ENCODE results near the gene RAPGEF4. TPM values are rescaled to one million over a fixed set of nuclear protein-coding genes. Genes with fewer than 3 reads are reported as not detected.
A peak's percentile ranks its signal among the peaks of the same experiment; 100 is the strongest.

RAPGEF4 gene
- total RNA-seq, 1 donor from 2014 or later: 8.7 TPM

DNA sequence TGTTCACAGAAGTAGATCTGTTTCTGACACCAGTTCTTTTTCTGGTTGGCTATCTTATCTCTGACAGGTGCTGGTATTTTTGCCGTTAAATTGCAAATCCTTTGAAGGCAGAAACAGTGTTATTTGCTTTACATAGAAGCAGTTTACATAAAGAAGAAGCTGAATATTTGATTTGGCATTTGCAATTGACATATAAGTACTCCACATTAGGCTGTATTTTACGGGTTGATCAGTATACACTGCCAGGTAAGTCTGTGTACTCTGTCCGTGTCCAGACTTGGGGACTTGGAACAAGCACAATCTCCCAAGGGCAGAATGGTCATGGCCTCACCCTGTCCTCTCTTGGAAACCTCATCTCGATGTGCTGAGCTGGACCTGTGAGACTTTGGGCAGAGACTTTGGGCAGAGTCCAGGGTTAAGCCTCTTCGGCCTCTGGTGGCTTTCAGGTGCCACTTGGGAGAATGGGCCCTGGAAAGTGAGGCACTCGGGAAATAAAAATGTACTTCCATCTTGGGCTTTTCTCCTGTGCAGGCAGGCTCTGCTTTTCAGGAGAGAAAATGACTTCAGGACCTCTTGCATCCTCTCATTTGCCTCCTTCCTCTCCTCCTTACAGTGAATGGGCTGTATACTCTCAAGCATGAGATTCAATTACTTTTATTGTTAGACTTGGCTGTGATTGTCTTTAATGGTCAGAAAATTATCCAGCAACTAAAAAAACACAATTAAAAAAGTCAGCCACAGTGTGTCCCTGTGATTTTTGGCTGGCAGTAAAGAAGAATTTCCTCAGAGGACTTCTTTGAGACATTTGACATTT lies 108.5 kb downstream of the RAPGEF4 start:
- no peak for DNase-seq
- Mint-ChIP-seq H3K9me3 (ENCODE audit: unreplicated experiment) (no peaks in the 10 kb centered on the region), H3K27ac (ENCODE audit: unreplicated experiment) (no peak overlapping the region), H3K4me1 (ENCODE audit: low read depth, unreplicated experiment) (peaks cover 4% of the 10 kb centered on the region), H3K36me3 (ENCODE audit: unreplicated experiment) (no peaks in the 10 kb centered on the region), H3K27me3 (ENCODE audit: unreplicated experiment) (peaks cover 3% of the 10 kb centered on the region), H3K4me3 (ENCODE audit: unreplicated experiment) (no peak overlapping the region)
- TF ChIP-seq, protein P1, sequence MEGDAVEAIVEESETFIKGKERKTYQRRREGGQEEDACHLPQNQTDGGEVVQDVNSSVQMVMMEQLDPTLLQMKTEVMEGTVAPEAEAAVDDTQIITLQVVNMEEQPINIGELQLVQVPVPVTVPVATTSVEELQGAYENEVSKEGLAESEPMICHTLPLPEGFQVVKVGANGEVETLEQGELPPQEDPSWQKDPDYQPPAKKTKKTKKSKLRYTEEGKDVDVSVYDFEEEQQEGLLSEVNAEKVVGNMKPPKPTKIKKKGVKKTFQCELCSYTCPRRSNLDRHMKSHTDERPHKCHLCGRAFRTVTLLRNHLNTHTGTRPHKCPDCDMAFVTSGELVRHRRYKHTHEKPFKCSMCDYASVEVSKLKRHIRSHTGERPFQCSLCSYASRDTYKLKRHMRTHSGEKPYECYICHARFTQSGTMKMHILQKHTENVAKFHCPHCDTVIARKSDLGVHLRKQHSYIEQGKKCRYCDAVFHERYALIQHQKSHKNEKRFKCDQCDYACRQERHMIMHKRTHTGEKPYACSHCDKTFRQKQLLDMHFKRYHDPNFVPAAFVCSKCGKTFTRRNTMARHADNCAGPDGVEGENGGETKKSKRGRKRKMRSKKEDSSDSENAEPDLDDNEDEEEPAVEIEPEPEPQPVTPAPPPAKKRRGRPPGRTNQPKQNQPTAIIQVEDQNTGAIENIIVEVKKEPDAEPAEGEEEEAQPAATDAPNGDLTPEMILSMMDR (IDR thresholded peaks at IDR 0.05; ENCODE audit: partially characterized antibody, unreplicated experiment): no peak

DNA sequence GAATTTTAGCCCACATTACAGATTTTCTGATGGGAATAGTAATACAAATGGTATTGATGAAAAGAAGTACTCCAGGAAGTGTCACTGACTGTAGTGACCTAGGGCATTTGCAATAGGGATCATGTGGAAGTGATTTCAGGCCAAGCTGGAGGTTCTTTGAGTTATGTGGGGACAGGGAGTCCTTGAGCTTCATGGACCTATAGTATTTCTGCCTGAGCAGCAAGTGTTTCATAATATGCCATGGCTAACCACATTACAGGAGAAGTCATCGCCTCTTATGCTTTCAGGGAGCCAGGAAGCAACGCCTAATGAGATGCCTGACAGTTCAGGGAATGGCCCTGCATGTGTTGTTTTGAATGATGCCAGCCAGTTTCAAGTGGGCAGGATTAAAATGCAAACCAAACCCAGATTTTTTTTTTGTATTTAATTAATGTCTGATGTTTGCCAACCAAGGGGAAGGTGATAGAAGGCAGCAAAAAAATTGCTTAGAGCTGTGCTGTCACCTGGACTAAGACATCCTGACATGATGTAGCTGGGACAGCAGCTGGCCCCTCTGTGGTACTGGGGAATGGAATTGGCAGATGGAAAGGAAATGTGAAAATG lies 109.5 kb downstream of the RAPGEF4 start:
- Mint-ChIP-seq H3K27me3 (ENCODE audit: unreplicated experiment) (peaks cover 3% of the 10 kb centered on the region), H3K4me1 (ENCODE audit: low read depth, unreplicated experiment) (peaks cover 7% of the 10 kb centered on the region), H3K36me3 (ENCODE audit: unreplicated experiment) (no peaks in the 10 kb centered on the region), H3K4me3 (ENCODE audit: unreplicated experiment) (no peak overlapping the region), H3K27ac (ENCODE audit: unreplicated experiment) (no peak overlapping the region), H3K9me3 (ENCODE audit: unreplicated experiment) (no peaks in the 10 kb centered on the region)
- TF ChIP-seq, protein P1 (IDR thresholded peaks at IDR 0.05; ENCODE audit: partially characterized antibody, unreplicated experiment): no peak
- DNase-seq: no peak

DNA sequence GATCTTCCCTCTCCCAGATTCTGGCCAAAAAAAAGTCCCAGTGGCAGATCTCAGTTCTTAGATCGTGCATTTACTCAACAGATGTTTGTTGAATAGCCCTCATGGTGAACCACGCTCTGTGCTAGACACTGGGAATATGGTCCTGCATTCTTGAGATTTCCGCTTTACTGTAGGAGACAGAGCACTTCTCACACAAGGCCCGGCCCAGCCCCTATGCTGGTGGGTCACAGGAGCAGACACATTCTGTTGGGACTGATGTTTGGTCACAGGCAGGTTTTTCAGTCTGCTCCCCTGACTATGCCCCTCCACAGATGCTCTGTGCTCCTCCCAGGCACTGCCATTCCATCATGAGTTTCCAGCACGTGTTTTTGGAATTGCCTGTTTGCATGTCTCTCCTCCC lies 110.9 kb downstream of the RAPGEF4 start:
- Mint-ChIP-seq H3K4me1 (ENCODE audit: low read depth, unreplicated experiment) (peaks cover 7% of the 10 kb centered on the region), H3K27ac (ENCODE audit: unreplicated experiment) (peak overlapping the region; percentile 36), H3K36me3 (ENCODE audit: unreplicated experiment) (peaks cover 8% of the 10 kb centered on the region), H3K27me3 (ENCODE audit: unreplicated experiment) (peaks cover 3% of the 10 kb centered on the region), H3K4me3 (ENCODE audit: unreplicated experiment) (no peak overlapping the region), H3K9me3 (ENCODE audit: unreplicated experiment) (no peaks in the 10 kb centered on the region)
- no peak for DNase-seq
- TF ChIP-seq, protein P1 (IDR thresholded peaks at IDR 0.05; ENCODE audit: partially characterized antibody, unreplicated experiment): no peak

DNA sequence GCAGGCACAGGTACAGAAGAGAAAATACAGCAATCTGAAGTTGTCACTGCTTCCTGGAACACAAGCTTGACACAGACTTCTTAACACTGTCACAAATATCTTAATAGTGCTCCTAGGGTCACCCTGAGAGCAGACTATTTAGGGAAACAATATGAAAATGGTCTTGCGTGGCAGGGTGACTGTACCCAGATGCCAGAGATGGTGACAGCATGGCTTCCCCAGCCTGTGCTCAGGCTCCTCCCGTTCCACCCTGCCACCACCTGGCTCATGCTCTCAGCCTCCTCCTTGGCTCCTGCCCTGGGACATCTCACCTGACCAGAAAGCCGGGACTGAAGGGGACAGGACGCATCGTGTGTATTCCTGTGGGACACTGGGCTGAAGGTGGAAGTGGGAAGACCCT lies 111.5 kb downstream of the RAPGEF4 start:
- H3K4me1 Mint-ChIP-seq (ENCODE audit: low read depth, unreplicated experiment): peaks cover 7% of the 10 kb centered on the region
- peaks cover 8% of the 10 kb centered on the region for H3K36me3 Mint-ChIP-seq (ENCODE audit: unreplicated experiment)
- no peak for DNase-seq
- H3K9me3 Mint-ChIP-seq (ENCODE audit: unreplicated experiment): no peaks in the 10 kb centered on the region
- no peak overlapping the region for H3K27ac Mint-ChIP-seq (ENCODE audit: unreplicated experiment)
- H3K4me3 Mint-ChIP-seq (ENCODE audit: unreplicated experiment): no peak overlapping the region
- peaks cover 3% of the 10 kb centered on the region for H3K27me3 Mint-ChIP-seq (ENCODE audit: unreplicated experiment)
- TF ChIP-seq, protein P1 (IDR thresholded peaks at IDR 0.05; ENCODE audit: partially characterized antibody, unreplicated experiment): no peak

DNA sequence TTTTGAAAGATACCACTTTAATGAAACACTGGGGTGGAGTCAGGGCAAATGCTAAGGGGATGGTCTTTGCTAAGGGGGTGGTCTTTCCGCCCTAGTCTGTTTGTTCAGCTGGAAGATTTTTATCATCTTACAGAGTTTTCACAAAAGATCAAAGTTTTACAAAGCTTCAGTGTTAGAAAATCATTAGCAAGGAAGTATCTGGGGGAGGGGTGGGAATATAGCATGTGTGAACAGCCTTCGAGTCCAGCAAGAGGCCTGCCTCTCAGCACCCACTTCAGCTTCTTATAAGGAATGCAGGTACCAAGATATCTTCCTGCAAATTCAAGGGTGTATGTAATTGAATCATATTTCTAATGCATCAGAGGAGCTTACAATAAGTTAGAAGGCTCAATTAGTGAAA lies 112.9 kb downstream of the RAPGEF4 start:
- peaks cover 3% of the 10 kb centered on the region for H3K4me1 Mint-ChIP-seq (ENCODE audit: low read depth, unreplicated experiment)
- H3K36me3 Mint-ChIP-seq (ENCODE audit: unreplicated experiment): peaks cover 8% of the 10 kb centered on the region
- TF ChIP-seq, protein P1 (IDR thresholded peaks at IDR 0.05; ENCODE audit: partially characterized antibody, unreplicated experiment): no peak
- H3K4me3 Mint-ChIP-seq (ENCODE audit: unreplicated experiment): no peak overlapping the region
- H3K9me3 Mint-ChIP-seq (ENCODE audit: unreplicated experiment): no peaks in the 10 kb centered on the region
- no peak overlapping the region for H3K27ac Mint-ChIP-seq (ENCODE audit: unreplicated experiment)
- DNase-seq: no peak
- peaks cover 3% of the 10 kb centered on the region for H3K27me3 Mint-ChIP-seq (ENCODE audit: unreplicated experiment)

Data from glutamatergic neuron (in vitro differentiated cells).